Measurements from ENCODE around the gene TUBB.
A peak's percentile ranks its signal among the peaks of the same experiment; 100 is the strongest.
"Not testable (repeated sequence)": the region's sequence is repeated elsewhere in the genome, so short reads cannot be mapped to it uniquely, and the experiment has no call there.

Gene TUBB

DNA sequence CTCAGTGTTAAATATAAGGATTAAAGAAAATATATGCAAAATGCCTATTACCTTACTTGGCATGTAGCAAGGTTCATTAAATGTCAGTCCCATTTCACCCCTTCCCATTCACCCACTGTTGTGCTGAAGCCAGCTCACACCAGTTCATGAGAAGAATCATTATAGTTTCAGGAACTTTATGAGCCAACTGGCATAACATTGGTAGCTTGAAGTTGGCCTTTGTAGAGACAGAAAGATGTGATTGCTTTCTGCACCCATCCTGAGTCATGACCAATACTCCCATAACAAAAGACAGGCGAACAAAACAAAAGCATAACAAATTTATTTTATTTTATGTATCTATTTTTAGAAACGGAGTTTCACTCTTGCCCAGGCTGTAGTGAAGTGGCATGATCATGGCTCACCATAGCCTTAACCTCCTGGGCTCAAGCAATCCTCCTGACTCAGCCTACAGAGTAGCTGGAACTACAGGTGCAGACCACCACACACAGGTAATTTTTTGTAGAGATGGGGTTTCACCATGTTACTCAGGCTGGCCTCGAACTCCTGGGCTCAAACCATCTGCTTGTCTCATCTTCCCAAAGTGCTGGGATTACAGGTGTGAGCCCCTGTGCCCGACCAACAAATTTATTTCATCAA is 41.8 kb downstream of the TUBB start:
- DNase-seq (ENCODE audit: low read depth) = no peak

DNA sequence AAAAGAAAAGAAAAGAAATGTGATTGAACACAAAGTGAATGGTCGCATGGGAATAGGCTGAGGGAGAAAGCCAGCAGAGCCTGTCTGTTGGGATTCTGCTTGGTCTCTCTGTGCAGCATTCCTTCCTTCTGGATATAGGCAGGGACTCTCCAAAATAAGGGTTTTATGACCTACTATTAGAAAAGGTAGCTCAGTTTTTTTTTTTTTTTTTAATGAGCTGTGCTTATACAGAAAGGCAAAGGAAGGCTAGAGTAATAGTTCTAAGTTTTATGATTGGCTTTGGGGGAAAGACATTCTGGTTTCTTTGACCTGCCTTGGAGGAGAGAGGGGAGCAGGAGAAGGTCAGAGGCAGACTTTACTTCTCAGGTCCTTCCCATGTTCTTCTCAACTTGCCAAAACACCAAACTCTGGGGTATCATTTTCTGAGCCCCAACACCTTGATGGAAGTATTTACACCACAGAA is 43.0 kb downstream of the TUBB start:
- no peak for DNase-seq (ENCODE audit: low read depth)

DNA sequence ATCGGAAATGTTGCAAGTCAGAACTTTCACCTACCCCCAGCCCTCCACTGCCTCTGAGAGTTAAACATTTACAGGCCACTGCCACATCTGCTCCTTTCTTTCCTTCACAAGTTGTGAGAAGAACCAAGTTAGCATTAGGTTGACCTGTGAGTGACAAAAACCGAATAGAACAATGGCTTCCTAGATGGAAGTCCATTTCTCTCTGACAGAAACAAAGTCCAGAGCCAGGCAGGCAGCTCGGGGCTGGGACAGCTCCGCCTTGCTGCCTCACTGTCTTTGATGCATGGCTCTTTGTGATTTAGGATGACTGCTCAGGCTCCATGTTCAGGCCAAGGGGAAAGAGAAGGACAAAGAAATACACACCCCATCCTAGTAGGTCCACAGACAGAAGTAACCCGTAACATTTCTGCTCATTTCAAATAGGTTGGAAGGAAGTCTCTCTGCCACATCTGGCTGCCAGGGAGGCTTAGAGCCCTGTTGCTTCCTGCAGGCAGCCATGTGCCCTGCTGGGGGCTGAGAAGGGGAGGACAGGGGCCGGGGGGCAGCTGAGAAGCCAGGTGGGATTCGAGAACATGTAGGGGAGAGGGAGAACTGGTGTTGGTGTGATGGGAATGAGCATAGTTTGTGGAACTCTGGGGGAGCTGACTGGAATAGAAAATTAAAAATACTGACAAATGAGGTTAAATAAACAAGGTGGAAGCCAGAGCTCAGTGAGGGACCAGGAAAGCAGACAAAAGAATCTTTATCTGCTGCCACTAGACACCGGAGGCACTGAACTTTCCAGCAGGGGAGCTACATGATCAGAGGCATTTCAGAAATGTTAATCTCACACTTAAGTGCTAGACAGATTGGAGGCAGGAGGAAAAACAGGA is 43.7 kb downstream of the TUBB start:
- no peak for DNase-seq (ENCODE audit: low read depth)

DNA sequence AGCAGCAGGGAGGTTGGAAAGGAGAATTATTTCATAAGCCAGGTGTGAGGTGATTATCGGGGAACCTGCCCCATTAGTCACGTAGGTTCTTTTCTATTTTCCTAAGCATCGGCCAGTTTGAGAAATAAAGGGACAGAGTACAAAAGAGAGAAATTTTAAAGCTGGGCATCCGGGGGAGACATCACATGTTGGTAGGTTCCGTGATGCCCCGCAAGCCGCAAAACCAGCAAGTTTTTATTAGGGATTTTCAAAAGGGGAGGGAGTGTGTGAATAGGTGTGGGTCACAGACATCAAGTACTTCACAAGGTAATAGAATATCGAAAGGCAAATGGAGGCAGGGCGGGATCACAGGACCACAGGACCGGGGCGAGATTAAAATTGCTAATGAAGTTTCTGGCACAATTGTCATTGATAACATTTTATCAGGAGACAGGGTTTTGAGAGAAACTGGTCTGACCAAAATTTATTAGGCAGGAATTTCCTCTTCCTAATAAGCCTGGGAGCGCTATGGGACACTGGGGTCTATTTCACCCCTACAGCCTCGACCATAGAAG is 44.4 kb downstream of the TUBB start:
- DNase-seq (ENCODE audit: low read depth) = not testable (repeated sequence)

DNA sequence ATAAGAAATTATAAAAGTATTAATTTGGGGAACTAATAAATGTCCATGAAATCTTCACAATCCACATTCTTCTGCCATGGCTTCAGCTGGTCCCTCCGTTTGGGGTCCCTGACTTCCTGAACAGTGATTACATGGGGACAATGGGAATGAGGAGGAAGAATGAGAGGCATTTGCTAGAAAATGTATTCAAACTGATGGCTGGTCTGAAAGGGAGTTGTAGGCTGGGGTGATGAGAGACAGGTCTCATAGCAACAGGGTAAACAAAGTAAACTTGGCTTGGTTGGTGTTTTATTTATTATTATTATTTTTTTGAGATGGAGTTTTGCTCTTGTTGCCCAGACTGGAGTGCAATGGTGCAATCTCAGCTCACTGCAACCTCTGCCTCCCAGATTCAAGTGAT is 45.3 kb downstream of the TUBB start:
- not testable (repeated sequence) for DNase-seq (ENCODE audit: low read depth)

DNA sequence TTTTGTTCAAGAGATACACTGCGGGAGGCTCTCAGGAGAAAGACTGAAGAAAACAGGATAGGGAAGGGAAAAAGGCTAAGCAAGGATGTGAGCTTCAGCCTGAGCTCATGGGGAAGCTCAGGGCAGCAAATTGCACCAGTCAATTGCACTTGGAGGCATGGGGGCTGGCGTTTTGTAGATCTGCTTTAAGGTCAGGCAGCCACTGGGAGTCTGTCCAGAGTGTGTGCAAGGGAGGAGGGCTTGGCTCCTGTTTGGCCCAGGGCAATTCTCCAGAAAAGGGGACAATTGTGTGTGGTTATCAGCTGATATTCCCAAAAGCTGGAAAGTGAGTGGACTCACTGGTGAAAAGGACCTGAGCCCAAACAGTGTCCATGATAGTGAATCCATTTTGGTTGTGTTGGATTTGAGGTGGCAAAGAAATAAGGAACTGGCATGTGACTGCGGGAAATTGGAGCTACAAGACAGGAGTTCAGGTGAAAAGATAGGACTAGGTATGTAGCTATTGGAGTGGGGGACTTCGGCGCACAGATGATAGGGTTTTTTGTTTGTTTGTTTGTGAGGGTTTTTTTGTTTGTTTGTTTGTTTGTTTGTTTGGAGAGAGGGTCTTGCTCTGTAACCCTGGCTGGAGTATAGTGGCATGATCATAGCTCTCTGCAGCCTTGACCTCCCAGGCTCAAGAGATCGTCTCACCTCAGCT is 46.5 kb downstream of the TUBB start:
- DNase-seq (ENCODE audit: low read depth) = no peak

DNA sequence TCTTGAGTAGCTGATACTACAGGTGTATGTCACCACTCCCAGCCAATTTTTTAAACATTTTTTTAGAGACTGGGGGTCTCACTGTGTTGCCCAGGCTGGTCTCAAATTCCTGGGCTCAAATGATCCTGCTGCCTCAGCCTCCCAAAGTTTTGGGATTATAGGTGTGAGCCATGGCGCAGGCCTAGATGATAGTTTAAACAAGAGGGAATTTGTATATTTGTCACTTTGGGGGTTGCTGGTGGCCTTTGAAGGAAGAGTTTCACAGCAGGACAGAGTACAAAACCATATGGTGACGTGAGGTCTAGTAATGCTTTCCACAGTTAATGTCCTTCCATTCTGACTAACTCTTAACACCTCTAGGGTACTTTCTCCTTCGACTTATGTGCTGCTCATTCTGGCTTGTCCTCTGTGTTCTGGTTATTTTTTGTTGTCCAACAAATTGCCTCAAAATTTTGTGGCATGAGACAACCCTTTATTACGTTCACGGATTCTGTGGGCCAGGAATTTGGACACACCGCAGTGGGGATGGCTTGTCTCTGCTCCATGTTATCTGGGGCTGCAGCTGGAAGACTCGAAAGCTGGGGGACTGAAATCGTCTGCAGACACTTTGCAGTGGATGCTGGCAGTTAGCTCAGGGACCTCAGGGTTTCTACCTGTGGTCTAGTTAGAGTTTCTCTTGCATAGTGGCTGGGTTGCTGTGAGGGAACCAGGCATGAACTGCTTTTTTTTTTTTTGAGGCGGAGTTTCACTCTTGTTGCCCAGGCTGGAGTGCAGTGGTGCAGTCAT is 47.2 kb downstream of the TUBB start:
- no peak for DNase-seq (ENCODE audit: low read depth)

DNA sequence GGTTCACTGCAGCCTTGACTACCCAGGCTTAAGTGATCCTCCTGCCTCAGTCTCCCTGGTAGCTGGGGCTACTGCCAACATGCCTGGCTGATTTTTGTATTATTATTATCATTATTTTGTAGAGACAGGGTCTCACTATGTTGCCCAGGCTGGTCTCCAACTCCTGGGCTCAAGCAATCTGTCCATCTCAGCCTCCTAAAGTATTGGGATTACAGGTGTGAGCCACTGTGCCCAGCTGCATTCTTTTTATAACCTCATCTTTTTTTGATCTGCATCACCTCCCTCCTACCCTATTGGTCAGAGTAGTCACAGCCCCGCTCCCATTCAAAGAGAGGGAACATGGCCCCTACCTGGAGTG is 47.8 kb downstream of the TUBB start:
- no peak for DNase-seq (ENCODE audit: low read depth)

DNA sequence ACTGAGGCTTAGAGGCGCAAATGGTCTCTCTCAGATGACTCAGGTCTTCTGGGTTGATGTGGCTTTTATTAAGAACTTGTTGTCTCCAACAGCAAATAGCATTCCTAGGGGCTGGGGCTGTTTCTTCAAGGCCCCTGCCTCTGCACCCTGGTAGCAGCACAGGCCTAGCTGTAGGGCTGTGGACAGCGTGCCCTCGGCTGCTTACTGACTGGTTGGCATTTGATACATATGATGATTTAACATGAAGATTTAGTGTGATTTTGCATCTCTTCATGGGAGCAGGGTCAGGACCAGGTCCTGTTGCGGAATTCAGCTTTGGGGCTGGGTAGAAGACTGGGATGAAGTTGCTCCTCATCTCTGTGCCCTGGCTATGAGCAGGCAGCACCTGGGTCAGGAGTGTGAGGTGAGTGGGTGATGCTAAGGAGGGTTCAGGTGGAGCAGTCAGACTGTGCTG is 48.5 kb downstream of the TUBB start:
- DNase-seq (ENCODE audit: low read depth) = no peak

DNA sequence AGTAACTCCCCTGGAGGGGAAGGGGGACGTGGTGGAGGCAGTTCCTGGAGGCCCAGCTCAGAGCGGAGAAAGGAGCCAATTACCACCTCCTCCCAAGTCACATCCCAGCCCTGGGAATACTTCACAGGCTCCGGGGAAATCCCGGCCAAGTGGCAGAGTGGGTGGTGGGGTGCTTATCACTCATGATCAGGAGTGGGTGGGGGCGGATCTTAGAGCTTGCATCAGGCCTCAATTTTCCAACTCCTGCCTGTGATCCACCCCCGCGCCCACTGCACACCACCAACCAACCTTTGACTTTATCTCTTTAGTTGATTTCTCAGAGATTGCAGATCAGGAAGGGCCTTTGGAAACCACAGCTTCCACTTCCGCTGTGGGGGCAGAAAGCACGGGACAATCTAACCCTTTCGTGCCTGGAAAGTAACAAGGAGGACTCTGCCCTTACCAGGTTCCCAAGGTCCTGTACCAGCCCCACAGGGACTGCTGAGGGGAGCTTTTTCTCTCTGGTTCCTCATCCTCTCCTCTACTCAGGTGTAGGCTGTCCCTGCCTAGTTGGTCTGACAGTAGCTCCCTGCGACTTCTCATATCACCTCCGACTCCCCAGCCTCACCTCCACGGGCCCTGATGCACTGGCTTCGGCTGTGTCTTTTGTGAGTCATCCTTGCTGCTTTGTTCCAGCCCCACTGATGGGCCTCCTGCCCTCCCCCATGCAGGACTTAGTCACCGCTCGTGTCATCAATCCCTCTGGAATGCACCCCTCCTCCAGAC is 49.1 kb downstream of the TUBB start:
- peak; percentile 93 for DNase-seq (ENCODE audit: low read depth)

DNA sequence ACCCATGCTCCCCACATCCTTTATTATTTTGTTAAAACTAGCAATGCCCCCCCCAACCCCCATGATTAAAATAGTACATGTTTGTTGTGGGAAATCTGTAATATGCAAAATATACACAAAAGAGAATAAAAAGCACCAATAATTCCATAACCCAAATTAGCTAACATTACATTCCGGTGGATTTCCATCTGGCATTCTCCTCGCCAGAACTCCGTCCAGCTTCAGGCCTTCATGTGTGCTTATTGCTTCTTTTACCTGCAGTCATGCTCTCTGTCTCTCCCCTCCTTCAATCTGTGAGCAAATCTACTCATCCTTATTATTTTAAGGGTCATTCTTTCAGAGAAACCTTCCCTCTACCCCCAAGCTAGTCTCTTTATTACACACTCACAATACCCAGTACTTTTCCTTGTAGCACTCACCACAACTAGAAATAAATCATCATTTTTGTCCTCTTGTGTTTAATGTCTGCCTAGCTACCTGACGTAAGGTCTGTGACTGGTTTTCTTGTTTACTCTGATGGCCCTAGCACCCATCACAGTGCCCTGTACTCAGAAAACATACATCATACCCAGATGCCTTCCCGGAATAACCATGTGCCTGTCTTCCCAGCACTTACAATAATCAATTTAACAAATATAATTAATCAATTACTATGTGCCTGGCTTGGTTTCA is 49.8 kb downstream of the TUBB start:
- DNase-seq (ENCODE audit: low read depth) = no peak

DNA sequence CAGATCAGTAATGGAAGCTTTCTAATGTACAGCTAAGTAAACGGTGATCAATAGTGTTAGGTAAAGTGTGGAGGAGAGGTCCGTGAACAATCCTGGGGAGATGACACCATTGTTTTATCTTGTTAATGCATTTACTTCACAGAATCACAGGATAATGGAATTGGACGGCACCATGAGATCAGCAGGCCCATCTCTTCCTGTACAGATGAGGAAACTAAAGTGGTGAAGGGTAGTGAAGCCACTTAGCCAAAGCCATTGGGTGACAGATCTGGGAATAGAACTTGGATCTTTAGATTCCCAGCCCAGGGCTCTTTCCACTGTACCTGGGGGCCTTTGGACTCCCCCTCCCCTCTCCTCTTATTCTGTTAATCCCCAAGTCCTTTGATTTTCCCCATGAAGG is 50.4 kb downstream of the TUBB start:
- no peak for DNase-seq (ENCODE audit: low read depth)

DNA sequence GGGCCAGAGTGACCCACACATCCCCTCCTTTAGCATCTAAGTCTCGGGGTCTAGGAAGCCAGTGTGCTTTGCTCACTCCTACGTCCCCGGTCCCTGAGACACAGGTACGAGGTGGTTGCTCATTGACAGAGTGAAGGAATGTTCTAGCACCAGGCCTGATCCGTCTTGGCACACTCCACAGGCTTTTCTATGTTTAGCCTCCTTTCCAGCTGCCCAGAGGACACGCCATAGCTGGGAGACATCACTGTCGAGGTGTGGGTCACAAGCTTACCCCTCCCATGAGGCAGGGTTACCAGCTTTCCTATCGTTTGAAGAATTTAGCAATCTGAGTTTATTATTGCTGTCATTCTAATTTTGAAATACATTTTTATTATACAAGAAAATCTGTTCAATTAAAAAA is 54.5 kb downstream of the TUBB start:
- no peak for DNase-seq (ENCODE audit: low read depth)
